Activated naive CD4-positive, alpha-beta T cell treated with anti-CD3 and anti-CD28 coated beads, Interleukin-2, amount 50 U/mL, for 16 hours (primary cell): Measurements from ENCODE around the gene MUC21.
"Not testable (repeated sequence)": the region's sequence is repeated elsewhere in the genome, so short reads cannot be mapped to it uniquely, and the experiment has no call there.

Experiments
- DNase-seq: peaks from one replicate; pipeline ENCODE4 v3.0.0-alpha.2; 2020

MUC21 gene

DNA sequence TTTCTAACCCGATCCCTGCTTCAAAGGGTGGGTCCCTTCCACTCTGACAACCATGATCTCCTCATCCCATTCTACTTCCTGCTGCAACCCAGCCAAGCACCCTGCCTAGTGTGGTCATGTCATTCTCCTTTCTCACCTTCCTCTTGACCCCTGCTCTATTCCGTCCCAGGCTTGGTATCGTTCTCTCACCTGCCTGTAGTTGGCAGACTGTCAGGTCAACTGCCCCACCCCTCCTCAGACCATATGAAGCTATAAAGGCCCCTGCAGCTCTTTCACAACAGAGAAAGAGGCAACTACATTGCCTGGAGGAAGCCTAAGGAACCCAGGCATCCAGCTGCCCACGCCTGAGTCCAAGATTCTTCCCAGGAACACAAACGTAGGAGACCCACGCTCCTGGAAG lies at the start of gene MUC21:
TSS of gene MUC21 (plus strand) at position 280 of the 400 bp plus-strand sequence. CDS start 241 bp downstream, outside the sequence.
- DNase-seq: no peak

DNA sequence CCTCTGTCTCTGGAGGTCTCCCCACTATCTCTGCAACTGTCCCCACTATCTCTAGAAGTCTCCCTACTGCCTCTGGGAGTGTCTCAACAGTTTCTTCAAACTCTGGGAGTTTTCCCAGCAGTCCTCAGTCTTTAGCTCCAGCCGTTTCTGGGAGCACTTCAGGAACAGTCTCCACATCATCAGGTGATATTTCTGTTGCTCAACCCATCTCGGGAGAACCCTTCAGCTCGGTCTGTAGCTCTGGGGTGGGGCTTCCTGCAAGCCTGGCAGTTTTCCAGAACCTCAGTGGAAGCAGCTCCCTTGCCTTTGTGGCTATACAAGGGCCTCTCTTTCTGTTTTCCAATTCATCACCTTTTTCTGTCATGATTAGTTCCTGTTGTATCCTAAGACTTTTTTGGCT lies 48.5 kb upstream of the MUC21 start:
- no peak for DNase-seq

DNA sequence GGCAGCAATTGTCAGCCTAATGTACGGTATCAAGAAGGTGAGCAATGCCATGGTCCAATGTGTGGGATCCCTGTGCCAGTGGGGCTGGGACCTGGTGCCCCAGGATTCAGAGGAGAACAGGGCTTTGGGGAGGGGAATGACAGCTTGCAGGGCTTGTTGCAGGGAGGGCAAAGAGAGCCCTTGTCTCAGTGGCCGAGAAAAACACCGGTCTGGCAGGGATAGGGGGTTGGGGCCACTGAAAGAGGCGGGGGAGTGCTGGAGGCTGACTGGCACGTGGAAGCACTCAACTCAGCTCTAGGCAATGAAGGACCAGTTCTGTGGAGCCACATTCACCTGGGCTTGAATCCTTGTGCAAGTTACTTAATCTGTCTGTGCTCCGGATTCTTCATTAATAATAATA lies 46.3 kb upstream of the MUC21 start:
- DNase-seq: no peak

DNA sequence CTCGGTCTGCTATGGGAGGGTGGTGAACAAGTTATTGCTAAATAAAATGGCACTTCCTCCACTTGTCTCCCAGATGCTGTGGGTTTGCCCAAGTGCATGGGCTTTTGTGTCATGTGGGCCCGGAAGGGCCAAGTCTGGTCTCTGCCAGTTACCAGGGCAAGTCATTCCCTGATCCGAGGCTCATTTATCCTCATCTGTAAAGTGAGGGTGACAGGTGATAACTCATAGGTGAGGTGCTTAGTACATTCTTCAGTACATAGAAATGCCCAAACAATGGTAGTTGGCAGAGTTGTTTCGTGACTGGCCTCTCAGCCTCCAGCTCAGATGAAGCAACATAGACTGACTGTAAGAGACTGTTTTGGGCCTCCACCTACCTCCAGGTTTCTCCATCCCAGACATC lies 44.8 kb upstream of the MUC21 start:
- no peak for DNase-seq

DNA sequence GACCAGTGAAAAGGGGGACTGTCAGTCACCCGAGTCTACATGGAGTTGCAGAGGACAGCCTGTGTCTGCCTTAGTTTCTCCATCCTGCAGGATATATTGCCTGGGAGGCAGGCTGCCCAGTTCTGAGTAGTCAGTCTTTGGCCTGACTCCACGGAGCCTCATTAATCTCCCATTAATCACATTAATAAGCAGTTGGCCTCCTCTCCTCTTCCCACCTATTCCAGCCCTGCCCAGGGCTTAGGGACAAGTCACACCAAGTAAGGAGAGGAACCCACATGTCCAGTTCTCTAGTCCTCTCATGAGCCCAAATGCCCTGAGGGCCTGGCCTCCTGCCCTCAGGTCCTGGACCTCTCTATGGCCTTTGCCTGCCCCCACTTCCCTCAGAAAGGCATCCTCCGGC lies 44.0 kb upstream of the MUC21 start:
- DNase-seq: no peak

DNA sequence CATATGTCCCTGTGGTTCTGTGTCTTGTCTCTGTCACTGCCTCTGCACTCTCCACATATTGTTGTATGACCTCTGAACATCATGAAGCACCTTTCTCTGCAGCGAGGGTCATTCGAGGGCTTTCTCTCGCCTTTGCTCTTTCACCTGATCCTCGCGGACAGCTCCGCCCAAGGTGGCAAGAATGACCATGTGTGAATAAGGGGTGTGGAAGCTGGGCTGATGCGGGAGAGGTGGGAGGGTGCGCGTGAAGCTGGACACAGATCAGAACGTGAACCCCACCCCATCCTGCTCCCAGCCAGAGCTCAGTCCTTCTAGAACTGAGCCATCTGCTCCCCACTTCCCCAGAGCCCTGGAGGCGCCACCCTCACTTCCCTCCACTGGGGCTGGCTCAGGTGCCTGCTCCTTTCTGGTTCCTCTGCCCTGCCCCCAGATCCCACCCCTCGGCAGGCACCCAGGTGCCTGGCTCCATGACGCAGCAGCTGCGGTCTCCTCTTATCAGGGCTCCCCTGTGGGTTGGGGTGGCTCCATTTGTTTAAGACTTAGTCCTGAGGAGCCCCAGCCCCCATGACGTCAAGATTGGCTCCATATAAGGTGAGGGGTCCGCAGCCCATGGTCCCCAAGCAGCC lies 43.0 kb upstream of the MUC21 start, which contains the start of gene MUCL3:
TSS of gene MUCL3 (plus strand) at position 613 of the 626 bp plus-strand sequence. CDS start 27 bp downstream, outside the sequence.
- no peak for DNase-seq

DNA sequence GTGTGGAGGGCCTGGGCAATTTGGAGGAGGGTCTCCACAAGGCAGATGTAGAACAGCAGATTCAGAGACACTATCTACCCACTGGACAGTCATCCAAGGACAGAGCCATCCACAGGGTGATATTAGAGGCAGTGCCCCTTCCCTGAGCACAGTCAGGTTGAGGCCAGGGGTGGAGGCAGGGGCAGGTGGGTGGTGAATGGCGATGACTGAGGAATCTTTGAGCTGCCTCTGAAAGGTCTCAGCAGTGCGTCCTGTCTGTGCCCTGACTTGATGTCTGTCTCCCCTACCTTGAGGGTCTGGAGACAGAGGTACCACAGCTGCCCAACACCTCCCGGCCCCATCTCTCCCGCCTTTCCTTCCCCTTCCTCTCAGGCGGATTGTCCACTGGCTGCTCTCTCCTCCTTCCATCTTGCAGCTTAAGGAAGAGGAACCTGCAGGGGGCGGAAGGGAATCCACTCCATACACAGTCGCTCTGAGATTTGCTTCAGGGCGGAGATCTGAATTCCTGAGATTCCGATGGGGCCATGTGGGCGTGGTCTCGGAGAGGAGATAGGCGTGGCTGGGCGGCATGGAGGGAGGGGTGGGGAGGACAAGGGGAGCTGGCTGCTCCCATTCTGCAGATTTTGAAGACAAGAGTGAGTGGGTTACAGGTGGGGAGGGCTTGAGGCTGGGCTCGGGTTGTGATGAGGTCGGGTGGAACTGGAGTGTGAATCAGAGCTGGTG lies 41.0 kb upstream of the MUC21 start:
- no peak for DNase-seq

DNA sequence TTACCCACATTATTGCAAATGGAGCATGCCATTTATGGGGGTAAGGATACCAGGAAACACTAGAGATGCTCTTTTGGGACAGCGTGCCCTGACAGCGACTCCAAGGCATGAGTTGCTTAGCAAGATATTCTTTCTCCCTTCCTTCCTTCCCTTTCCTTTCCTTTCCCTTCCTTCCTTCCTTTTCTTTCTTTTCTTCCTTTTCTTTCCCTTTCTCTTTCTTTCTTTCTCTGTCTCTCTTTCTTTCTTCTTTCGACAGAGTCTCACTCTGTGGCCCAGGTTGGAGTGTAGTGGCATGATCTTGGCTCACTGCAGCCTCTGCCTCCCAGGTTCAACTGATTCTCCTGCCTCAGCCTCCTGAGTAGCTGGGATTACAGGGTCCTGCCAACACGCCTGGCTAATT lies 39.5 kb upstream of the MUC21 start:
- DNase-seq: no peak

DNA sequence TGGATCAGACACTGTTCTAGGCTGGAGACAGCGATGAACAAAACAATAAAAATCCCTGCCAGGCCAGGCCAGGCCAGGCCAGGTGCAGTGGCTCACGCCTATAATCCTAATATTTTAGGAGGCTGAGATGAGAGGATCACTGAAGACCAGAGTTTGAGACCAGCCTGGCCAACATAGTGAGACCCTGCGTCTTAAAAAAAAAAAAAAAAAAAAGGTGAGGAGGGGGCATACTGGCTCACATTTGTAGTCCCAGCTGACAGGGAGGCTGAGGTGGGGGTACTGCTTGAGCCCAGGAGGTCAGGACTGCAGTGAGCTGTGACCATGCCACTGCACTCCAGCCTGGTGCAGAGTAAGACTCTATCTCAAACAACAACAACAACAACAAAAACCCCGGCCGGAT lies 38.2 kb upstream of the MUC21 start:
- no peak for DNase-seq

DNA sequence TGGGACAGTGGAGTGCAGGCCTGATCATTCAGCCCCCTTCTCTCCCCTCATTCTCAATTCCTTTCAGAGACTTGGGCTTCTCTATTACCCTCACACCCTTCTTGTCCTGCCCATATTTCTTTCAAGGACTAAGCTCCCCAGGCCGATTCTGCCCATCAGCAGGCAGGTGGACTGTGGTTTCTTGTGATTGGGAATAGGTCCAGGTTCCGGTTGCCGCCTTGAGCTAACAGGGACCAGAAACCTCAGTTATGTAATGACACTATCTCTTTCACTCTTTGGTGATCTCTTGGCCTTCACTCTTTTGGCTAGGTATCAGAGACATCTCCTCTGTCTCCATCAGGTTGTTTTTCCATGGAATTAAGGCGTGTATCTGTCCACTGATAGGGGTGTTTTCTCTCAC lies 36.3 kb upstream of the MUC21 start:
- no peak for DNase-seq

DNA sequence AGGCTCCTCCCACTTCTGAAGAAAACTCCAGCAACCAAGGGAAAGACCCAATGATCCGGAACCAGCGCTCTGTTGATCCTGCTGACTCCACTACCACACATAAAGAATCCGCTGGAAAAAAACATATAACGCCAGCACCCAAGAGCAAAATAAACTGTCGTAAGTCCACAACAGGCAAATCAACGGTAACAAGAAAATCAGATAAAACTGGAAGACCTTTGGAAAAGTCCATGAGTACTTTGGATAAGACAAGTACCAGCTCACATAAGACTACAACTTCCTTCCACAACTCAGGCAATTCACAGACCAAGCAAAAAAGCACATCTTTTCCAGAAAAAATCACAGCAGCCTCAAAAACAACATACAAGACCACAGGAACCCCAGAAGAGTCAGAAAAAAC lies 34.7 kb upstream of the MUC21 start:
- no peak for DNase-seq

DNA sequence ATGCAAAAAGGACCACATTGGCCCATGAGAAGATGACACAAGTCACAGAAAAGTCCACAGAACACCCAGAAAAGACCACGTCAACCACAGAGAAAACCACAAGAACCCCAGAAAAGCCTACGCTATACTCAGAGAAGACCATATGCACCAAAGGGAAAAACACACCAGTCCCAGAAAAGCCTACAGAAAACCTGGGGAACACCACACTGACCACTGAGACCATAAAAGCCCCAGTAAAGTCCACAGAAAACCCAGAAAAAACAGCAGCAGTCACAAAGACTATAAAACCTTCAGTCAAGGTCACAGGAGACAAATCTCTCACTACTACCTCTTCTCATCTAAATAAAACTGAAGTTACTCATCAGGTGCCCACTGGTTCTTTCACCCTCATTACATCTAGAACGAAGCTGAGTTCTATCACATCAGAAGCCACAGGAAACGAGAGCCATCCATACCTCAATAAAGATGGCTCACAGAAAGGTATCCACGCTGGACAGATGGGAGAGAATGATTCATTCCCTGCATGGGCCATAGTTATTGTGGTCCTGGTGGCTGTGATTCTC lies 31.5 kb upstream of the MUC21 start:
- DNase-seq: no peak

DNA sequence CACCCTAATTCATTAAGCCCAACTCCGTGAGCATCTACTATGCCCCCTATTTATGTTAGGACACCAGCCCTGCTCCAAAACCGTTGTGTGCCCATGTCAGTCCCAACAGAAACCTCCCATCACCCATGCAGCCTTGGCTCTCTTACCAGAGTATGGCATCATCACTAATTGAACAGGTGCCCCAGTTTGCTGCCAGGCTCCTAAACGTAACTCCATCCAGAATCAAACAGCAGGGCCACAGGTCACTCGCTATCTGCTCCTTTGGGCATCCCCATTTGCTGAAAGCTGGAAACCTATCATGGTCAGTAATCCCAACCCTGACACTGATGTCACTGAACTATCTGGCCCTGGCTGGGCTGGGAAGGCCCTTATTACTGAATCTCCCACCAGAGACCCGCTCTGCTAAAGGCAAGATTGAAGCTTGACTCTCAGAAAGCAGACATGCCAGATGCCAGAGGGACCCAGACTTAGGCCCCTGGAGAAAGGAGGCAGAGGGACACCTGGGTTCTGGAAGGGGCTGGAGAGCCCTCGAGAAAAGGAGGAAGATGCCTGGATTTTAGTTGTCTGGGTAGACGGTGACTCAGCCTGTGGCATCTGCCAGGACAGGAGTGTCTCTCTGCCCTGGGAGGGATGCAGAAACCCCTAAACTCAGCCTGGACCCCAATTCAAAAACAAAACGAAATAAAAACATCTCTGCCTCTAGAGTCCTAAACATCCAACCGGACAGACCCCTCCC lies 28.7 kb upstream of the MUC21 start:
- DNase-seq: no peak

DNA sequence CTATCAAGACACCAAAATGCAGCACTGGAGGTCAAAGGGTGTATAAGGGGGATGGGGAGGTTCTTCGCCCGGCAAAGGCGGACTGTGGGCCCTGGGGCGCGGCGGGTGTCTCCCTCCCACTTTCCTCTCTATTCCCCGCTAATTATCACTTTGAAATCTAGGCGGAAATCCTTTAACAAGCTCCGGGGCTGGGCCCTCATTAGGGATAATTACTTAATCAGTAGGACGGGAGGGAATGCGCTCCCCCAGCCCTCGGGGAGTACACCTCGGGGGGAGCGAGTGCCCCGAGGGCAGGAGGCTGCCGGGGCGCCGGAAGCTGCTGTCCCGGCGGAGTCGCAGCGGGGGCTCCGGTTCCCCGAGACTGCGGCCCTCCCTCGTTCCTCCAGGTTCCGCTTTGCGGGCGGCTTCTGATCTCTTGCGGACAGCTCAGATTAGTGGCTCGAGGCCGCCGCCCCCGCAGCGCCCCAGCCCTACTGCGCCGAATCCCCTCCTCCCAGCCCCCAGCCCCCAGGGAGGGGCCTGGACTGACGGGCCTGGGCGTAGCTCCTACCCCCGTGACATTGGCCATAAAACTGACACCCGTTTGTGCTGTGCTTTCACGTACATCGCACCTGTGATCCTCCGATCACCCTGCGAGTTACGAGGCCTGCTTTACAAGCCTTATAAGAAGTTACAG lies 28.0 kb upstream of the MUC21 start:
- DNase-seq: peak; percentile 77

DNA sequence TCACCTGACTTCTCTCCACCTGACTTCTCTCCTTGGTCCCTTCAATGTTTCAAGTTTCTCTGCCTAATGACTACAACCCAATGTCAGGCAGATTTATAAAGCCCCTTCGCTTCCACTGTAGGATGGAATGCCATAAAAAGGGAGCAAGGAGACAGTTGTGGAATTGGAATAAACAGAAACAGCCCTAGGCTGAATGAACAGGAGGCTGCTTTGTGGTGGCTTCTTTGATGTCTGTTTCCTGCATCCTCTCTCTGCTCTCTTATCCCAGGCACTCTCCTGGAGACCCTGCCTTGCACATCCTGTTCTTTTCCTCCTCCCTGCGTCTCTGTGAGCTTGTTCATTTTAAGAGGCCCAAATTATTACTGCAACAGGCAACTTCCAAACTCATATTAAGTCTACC lies 25.8 kb upstream of the MUC21 start:
- no peak for DNase-seq

DNA sequence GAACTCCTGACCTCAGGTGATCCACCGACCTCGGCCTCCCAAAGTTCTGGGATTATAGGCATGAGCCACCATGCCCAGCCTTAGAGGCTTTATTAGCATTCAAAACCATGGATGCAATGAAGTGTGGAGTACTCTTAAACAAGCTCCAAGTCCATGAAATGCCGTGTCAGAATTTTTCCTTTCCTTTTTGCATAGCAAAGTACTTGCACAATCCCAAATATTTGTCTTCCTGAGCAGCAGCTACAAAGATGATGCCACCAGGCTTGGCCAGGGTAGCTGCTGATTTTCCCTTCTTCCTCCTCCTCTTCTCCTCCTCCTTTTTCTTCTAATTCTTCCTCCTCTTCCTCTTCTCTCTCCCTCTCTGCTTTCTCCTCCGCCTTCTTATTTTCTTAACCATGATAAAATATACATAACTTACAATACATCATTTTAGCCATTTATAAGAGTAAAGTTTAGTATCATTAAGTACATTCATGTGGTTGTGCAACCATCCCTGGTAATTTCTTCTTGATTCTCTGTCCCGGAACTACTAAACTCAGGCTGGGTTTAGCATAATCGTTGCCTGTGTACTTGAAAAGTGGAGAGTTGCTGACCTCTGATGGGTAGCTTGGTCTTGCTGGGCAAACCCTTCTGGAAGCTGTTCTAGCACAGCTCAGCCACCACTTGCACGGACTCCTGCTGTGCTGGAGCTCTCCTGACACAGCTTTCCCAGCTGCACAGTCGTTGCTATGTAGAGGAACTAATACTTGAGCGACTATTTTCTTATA lies 22.4 kb upstream of the MUC21 start:
- DNase-seq: no peak

DNA sequence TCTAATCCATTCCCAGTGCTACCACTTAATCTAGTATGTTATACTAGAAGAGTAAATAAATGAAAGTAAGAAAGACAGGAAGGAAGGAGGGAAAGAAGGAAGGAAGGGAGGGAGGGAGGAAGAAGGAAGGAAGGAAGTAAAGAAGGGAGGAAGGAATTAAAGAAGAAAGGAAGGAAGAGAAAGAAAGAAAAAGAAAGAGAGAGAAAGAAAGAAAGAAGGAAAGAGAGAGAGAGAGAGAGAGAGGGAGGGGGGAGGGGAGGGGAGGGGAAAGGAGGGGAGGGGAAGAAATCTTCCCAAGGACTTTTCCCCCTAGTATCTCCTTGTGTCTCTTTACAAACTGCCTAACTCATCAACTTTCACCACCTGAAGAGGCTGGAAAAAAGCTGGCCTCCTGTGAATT lies 20.8 kb upstream of the MUC21 start:
- no peak for DNase-seq

DNA sequence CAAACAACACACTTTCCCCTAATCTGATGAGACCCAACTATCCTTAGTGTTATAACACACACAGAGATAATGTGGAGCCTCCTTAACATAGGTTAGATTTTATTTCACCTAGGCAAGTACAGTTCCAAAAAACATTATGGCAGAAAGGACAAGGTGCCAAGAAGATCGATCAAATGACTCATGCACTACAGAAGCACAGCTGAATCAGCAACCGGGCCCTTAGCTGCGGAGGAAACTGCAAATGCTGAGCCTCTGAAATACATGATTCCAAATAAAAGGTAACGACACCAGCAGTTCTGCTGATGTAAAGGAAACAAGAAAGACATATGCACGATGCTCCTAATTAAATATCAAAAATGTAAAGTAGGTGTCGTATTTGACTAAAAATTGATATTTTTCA lies 19.9 kb upstream of the MUC21 start:
- DNase-seq: no peak

DNA sequence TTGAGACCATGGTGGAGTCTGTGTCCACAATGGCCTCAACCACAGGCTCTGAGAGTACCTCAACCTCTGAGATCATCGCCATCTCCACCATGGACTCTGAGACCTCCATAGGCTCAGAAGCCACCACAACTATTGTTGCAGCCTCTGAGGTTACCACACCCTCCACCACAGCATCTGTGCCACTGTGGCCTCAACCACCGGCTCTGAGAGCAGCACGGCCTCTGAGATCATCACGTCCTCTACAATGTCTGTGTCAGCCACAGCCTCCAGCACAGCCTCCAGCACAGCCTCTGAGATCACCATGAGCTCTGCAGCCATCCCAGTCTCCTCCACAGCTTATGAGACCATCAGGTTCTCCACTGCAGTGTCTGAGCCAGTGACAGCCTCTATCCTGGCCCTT lies 19.4 kb upstream of the MUC21 start:
- DNase-seq: no peak

DNA sequence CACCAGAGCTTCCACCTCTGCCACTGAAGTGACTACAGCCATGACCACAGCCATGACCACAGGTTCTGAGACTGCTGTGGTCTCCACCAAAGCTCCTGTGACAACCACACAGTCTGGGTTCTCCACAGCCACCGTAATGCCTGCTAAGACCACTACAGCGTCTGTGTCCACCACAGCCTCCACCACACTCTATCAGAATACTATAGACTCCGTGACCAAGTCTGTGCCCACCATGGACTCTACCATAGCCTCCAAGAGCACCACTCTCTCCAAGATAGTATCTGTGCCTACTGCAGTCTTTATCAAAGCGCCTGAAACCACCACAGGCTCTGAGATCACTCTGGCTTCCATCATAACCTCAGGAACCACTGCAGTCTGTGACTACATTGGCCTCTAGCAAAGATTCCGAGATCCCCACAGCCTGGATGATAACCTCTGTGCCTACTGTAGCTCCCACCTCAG lies 18.3 kb upstream of the MUC21 start:
- DNase-seq: no peak

DNA sequence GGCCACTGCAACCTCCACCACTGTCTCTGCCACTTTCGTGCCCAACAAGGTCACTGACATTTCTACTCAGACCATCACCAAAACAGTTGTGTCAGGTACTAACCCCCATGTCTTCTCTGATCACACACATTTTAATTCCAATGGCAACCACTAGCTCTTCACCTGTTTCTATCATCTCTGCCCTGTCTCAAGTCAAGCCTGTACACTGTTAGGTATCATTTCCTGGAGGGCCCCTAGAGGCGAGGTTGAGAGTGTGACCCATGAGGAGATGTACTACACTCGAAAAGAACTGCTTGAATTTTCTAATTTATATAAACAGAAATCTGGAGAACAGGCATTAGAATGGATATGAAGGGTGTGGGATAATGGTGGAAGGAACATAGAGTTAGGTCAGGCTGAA lies 17.4 kb upstream of the MUC21 start:
- DNase-seq: no peak

DNA sequence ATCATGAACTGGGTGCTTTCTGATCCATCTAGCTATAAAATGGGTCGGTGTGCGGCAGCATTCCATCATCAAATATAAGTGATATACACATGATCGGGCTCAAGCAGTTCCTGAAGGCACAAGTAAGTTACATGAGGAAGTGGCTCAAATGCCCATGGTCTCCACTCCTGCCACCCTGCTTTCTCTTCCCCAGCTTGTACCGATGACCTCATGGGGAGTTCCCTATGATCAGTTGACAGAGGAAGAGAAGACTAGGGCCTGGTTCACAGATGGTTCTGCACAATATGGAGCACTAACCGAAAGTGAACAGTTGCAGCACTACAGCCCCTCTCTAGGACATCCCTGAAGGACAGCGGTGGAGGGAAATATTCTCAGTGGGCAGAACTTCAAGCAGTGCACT lies 14.3 kb upstream of the MUC21 start:
- DNase-seq: not testable (repeated sequence)
